GM18526 (cell line): ENCODE data around the gene NCS1.

Experiments used
- POLR2A ChIP-seq: IDR thresholded peaks from 3 replicates; pipeline ENCODE4 v1.6.1; 2011; ENCODE audit not compliant: insufficient read length; ENCODE audit errors: extremely low read depth

The NCS1 gene

GRCh38 chr9:130240410-130241197 lies 68.4 kb downstream of the NCS1 start:
- TF ChIP-seq POLR2A: no peak

DNA sequence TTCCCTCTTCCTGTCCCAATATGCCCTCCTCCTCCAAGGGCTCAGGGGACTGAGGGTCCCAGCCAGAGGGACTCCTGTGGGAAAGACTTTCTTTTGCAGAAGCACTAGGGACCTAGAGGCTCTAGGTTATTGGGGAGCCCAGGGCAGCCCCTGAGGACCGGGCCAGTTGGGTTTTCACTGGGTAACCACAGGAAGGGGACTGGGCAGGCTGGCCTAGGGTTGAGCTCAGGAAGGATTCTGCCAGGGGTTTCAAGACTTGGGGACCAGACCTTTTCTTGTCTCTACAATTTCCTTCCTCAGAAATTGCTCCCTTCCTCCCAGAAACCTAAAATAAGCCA lies 69.0 kb downstream of the NCS1 start:
- no peak for TF ChIP-seq POLR2A

GRCh38 chr9:130242270-130243014 lies 70.2 kb downstream of the NCS1 start:
- no peak for TF ChIP-seq POLR2A

DNA sequence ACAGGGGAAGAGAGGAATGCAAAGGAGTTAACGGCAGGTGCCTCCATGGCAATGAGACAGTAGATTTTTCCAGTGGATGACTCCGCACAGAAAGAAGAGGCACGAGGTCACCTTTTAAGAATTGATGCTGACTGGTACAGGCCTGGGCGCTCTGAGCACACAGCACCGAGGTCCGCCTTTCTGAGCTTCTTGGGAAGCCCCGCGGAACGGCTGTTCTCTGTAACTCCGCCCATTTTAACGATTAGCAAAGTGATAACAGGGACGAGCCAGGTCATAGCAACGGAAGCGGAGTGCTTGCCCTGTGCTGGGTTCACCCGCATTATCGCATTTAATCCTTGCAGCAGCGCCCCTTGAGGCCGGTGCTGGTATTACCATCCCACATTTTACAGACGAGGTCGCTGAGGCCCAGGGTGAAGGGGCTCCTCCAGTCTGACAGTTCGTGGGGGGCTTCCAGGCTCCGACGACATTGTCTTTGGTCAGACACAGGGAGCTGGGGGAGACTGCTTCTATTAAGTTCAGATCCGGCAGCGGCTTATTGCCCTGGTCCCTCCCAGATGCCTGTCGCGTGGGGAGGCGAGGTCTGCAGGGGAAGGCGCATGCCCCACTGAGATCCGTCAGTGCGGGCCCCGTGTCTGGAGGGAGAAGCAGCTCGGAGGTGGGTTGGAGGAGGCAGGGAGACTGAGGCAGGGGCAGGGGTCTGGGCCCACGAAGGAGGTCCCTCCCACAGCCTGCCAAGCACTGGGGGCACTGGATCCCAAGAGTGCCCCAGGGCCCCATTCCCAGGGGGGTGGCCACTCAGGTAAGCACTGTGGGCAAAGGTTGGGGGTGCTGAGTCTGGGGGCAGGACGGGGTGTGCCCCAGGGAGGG lies 71.0 kb downstream of the NCS1 start:
- TF ChIP-seq POLR2A: no peak

GRCh38 chr9:130243882-130244170 lies 71.6 kb downstream of the NCS1 start:
- TF ChIP-seq POLR2A: no peak

- no peak for TF ChIP-seq POLR2A
Observed at GRCh38 chr9:130244548-130245165, 72.5 kb downstream of the NCS1 start.

GRCh38 chr9:130245474-130245873 lies 73.3 kb downstream of the NCS1 start:
- no peak for TF ChIP-seq POLR2A

DNA sequence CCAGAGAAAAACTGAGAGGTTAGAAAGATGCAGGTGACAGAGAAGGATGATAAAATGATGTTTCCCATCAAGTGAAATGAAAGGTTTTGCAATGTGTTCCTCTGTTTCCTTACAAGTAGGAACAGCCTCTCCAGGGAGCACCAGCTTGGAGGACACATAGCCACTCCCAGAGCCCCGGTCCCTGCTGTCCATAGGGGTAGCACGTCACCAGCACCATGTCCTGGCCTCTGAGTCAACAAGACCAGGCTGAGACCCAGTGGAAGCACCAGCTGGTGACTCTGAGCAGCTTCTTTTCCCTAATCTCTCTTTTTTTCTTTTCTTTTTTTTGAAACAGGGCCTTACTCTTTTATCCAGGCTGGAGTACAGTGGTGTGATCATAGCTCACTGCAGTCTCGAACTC lies 73.9 kb downstream of the NCS1 start:
- TF ChIP-seq POLR2A: no peak

DNA sequence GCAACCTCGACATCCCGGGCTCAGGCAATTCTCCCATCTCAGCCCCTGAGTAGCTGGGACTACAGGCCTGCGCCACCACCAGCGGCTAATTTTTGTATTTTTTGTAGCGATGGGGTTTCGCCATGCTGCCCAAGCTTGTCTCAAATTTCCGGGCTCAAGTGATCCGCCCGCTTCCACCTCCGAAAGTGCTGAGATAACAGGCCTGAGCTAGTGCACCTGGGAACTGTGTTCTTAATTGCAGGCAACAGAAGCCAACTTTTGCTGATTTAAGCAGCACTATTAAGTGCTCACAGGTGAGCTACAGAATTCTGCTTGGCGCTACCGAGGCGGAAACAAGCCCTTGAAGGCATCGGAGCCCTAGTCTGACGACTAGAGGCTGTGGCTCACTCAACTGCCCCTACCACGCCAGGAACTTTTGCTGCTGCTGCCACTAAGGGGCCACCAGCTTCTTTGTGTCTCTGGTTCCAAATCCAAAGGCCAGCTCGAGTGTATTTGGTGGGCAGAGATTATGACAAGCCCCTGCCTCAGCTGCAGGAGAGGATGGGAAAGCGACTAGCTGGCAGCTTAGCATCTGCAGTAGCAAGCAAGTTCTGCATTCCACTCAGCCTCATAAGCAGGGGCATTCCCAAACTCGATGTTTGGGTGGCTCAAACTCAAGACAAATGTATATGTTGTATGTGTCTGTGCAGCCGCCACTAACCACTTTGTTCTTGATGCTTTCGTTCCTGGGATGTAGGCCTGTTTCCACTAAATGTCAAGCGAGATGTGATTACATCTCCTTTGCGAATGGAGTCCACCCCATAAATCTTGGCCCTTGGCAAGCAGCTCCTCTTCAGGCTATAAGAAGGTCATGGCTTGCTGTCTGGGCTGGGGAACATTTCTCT lies 82.8 kb downstream of the NCS1 start:
- no peak for TF ChIP-seq POLR2A

- TF ChIP-seq POLR2A: no peak
Observed at GRCh38 chr9:130255631-130256134, 83.5 kb downstream of the NCS1 start.

- no peak for TF ChIP-seq POLR2A
Observed at GRCh38 chr9:130256644-130257043, 84.4 kb downstream of the NCS1 start.

- no peak for TF ChIP-seq POLR2A
Observed at GRCh38 chr9:130259044-130259443, 86.8 kb downstream of the NCS1 start.

GRCh38 chr9:130260816-130261765 lies 88.9 kb downstream of the NCS1 start:
- TF ChIP-seq POLR2A: no peak

GRCh38 chr9:130262061-130262745 lies 90.0 kb downstream of the NCS1 start:
- no peak for TF ChIP-seq POLR2A
